Esophagus squamous epithelium (tissue), 4 donors: ENCODE results near the gene ITIH2.

Experiments
- CTCF ChIP-seq, 6 experiments: fragments of 450-650 bp in 4 of 6; fragments of 200-600 bp in 2 of 6; sonication (generic) in 2 of 6; IDR thresholded peaks; one replicate each; pipeline ENCODE4 v1.5.1; 2016 to 2019; ENCODE audit warnings: antibody characterized with exemption in 6 of 6, mild to moderate bottlenecking in 4 of 6, moderate library complexity in 4 of 6
- POLR2A ChIP-seq, 4 donors: fragments of 450-650 bp; IDR thresholded peaks; one replicate each; pipeline ENCODE4 v1.6.1; 2017; ENCODE audit warnings: antibody characterized with exemption in 4 of 4, mild to moderate bottlenecking in 4 of 4, moderate library complexity in 3 of 4

GRCh38 chr10:7734821-7735220 lies 31.7 kb downstream of the ITIH2 start:
- TF ChIP-seq CTCF (IDR thresholded peaks at IDR 0.05) (no peak), POLR2A (IDR thresholded peaks at IDR 0.05) (no peak)
